Fibroblast of the aortic adventitia (primary cell): ENCODE results near the gene HABP4. TPM values are rescaled to one million over a fixed set of nuclear protein-coding genes. Genes with fewer than 3 reads are reported as not detected.
A peak's percentile ranks its signal among the peaks of the same experiment; 100 is the strongest.

Experiments
- DNase-seq: peaks from one replicate; pipeline ENCODE4 v3.0.0-alpha.2; 2010; ENCODE audit warnings: low read depth
- H3K4me3 ChIP-seq: 2 replicates; pipeline ENCODE4 v1.5.1; 2011; ENCODE audit warnings: low read depth, mild to moderate bottlenecking, control low read depth, low read length, moderate library complexity
- total RNA-seq: library from RNA; depleted of rRNA; stranded (reverse); fragments of >200 nt; gene quantifications from 2 replicates; pipeline ENCODE4 v1.2.3, GENCODE V29; 2012; ENCODE audit warnings: low replicate concordance
- TF ChIP-seq, protein P1 (sequence below): IDR thresholded peaks from 2 replicates; pipeline ENCODE4 v1.5.1; 2011; ENCODE audit warnings: mild to moderate bottlenecking, low read length, control low read depth, inconsistent platforms; ENCODE audit not compliant: insufficient read depth

Gene HABP4
- total RNA-seq, 1 donor = 16.7 TPM

DNA sequence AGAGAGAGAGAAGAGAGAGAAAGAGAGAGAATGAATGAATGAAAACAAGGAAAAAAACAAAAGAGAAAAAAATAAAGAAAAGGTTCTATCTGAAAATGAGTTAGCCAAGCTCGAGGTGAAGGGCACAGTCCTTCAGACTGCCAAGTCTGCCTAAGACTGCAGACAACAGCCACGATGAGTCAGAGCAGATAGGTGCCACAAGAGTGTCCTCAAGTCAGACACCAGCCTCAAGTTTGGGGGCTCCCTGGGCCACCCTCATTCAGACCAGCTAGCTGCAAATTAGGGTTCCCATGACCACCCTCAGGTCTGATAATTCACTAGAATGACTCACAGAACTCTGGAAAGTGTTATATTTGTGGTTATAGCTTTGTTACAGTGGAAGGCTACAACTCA lies 13.9 kb upstream of the HABP4 start:
- TF ChIP-seq, protein P1, sequence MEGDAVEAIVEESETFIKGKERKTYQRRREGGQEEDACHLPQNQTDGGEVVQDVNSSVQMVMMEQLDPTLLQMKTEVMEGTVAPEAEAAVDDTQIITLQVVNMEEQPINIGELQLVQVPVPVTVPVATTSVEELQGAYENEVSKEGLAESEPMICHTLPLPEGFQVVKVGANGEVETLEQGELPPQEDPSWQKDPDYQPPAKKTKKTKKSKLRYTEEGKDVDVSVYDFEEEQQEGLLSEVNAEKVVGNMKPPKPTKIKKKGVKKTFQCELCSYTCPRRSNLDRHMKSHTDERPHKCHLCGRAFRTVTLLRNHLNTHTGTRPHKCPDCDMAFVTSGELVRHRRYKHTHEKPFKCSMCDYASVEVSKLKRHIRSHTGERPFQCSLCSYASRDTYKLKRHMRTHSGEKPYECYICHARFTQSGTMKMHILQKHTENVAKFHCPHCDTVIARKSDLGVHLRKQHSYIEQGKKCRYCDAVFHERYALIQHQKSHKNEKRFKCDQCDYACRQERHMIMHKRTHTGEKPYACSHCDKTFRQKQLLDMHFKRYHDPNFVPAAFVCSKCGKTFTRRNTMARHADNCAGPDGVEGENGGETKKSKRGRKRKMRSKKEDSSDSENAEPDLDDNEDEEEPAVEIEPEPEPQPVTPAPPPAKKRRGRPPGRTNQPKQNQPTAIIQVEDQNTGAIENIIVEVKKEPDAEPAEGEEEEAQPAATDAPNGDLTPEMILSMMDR = no peak

DNA sequence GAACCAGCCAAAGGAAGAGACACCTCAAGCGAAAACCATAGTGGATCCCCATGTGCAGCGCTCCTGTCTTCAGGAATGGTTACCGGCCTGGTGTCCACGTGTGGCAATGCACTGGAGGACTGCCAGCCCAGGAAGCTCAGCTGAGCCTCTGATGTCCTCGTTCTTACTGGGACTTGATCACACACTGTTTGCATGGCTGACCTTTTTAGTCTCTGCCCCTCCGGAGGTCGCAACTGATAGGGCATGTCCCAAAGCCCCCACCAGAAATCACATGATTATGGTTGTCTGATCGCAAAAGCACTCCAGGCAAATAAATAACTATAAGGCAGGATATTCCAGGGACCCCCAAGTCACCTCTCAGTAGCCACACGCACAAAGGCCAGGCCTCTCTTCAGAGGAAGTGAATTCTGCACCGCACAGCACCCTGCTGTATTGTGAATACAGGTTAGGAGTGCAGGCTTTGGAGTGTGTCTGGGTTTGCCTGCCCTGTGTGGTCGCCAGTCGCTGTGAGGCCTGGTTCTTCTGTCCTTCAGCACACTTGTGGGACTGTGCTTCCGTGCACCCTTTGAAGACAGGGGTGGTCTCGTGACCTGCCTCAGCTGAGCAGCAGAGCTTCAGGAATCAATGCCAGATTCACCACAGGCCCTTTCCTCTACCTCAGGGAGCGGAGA lies 13.4 kb upstream of the HABP4 start:
- no peak overlapping the region for H3K4me3 ChIP-seq
- TF ChIP-seq, protein P1 = no peak
- DNase-seq = no peak

More for the DNA sequence above, 13.9 kb upstream of the HABP4 start:
- DNase-seq = no peak
- H3K4me3 ChIP-seq = no peak overlapping the region

DNA sequence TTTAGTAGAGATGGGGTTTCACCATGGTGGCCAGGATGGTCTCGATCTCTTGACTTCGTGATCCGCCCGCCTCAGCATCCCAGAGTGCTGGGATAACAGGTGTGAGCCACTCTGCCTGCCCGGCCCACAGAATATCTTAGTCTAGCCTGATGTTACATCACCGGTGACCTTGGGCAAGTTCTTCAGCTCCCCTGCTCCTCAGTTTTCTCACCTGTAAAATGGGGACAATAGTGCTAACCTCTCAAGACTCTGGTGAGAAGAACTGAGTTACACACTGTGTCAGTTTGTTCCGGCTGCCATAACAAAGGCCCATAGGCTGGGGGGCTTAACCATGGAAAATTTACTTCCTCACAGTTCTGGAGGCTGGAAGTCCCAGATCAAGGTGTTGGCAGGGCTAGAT lies 12.5 kb upstream of the HABP4 start:
- DNase-seq = no peak
- no peak overlapping the region for H3K4me3 ChIP-seq
- TF ChIP-seq, protein P1 = no peak

DNA sequence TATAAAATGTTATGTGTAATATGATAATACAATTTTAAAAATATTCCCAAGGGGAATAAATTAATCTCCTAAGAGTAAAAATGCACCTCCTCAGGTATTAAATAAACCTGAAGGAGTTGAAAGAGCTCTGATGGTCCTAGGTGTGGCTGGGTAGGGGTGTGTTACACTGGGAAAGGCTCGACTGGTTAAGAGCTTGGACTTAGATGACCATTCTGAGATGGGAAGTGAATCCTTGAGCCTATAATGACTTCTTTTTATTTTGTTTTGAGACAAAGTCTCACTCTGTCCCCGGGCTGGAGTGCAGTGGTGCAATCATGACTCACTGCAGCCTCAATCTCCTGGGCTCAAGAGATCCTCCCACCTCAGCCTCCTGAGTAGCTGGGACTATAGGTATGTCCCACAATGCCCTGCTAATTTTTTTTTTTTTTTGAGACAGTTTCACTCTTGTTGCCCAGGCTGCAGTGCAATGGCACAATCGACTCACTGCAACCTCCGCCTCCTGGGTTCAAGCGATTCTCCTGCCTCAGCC lies 9.2 kb upstream of the HABP4 start:
- H3K4me3 ChIP-seq = no peak overlapping the region
- TF ChIP-seq, protein P1 = no peak
- DNase-seq = no peak

DNA sequence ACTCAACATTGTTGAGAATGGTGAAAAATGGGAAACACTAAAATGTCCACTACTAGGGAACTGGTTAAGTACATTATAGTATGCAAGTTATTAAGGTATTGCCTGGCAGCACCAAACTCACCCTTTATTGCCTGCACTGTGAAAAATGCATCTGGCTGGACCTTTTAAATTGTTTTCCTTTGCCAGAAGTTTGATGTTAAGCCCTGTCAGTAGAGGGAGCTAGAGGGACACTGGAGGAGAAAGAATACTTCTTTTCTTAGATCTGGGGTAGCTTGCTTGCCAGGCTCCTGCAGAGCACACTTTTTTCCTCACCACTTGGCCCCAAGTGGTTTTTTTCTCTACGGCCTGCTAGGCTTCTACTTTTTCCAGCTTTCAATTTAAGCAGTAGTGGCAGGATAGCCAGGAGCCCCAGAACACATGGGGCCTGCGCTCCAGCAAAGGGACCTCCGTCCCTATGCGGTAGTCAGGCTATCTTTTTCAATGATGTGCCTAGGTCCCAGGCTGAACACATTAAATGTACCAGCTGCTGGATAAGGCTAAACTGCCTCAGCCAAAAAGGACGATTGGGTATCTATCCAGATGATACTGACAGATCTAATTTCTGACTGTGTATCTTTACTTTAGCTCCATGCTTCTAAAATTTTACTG lies 8.0 kb upstream of the HABP4 start:
- H3K4me3 ChIP-seq = no peak overlapping the region
- DNase-seq = peak; percentile 44
- TF ChIP-seq, protein P1 = peak; percentile 45

DNA sequence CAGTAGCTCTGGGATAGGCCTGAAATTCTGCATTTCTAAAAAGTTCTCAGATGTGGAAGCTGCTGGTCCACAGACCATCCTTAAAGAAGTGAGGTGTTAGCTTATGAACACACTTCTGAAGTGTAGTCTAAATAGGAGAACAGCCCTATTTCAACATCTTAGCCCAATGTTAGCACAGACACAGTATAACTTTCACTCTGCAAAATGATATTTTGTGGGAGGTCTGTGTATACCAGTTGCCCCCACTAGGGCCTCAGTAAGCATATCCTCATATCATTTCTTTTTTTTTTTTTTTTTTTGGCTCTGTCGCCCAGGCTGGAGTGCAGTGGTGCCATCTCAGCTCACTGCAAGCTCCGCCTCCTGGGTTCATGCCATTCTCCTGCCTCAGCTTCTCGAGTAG lies 7.5 kb upstream of the HABP4 start:
- DNase-seq = no peak
- TF ChIP-seq, protein P1 = no peak
- no peak overlapping the region for H3K4me3 ChIP-seq

DNA sequence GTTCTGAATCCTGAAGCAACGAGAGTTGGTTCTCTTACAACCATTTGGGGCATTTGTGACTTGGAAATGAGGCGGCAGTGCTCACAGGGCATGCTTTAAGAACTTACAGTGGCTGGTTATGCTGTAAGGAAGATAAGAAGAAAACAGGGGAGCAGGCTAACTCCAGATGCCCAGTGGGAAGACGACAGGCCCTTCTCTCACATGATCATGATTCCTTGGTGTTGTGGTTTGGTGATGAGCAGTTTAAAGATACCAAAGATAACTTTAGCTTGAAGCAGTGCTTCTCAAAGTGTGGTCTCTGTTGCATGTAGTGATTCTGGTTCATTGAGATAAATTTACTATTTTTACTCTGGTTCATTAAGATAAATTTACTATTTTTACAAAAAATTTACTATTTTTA lies 2.6 kb upstream of the HABP4 start:
- no peak for DNase-seq

More for the DNA sequence above, 2.6 kb upstream of the HABP4 start:
- TF ChIP-seq, protein P1 = no peak
- no peak overlapping the region for H3K4me3 ChIP-seq
